HL-60 (cell line): ENCODE measurements around the gene NPAS2.

Experiments
- CTCF ChIP-seq: IDR thresholded peaks from one replicate; pipeline ENCODE4 v1.5.1; 2011; ENCODE audit warnings: low read length, control low read depth, inconsistent platforms; ENCODE audit not compliant: insufficient read depth
- GABPA ChIP-seq: IDR thresholded peaks from 2 replicates; pipeline ENCODE4 v1.6.1; 2012; ENCODE audit warnings: low read depth
- POLR2AphosphoS5 ChIP-seq: IDR thresholded peaks from 2 replicates; pipeline ENCODE4 v1.6.1; 2012; ENCODE audit warnings: low read depth

GRCh38 chr2:101041413-101041812, 221.5 kb downstream of the NPAS2 start:
- TF ChIP-seq CTCF: no peak
- no peak for TF ChIP-seq POLR2AphosphoS5
- no peak for TF ChIP-seq GABPA
